GM12878 (cell line): ENCODE results near the gene RAB12. TPM values are rescaled to one million over a fixed set of nuclear protein-coding genes. Genes with fewer than 3 reads are reported as not detected.

ENCODE experiments used
- ATAC-seq: fragments of 200-7000 bp; cut with Tn5 transposase; 3 replicates; pipeline ENCODE4 v1.9.1; 2020; ENCODE audit warnings: mild to moderate bottlenecking, moderate library complexity
- BruUV-seq: library from RNA; stranded (reverse); fragments of 400-500 nt; replicated peaks from 2 replicates; lab custom pipeline; 2021; lab: Mats Ljungman, UMichigan
- CTCF ChIA-PET: fragments of 300-600 bp; sonication (Branson Sonifier 250); formaldehyde crosslinking; extraction: SDS; loops from one replicate; lab custom pipeline; 2021; ENCODE audit warnings: inconsistent platforms; lab: Yijun Ruan, JAX
- POLR2A ChIA-PET: fragments of 350-600 bp; formaldehyde crosslinking; extraction: SDS; loops from one replicate; lab custom pipeline; 2021; ENCODE audit warnings: inconsistent platforms; lab: Charles Lee
- RAD21 ChIA-PET: fragments of 300-600 bp; sonication (Branson Sonifier 250); formaldehyde crosslinking; loops from one replicate; lab custom pipeline; 2023; ENCODE audit warnings: antibody characterized with exemption; ENCODE audit not compliant: unreplicated experiment; lab: Charles Lee
- SMC1A ChIA-PET: fragments of 300-600 bp; sonication (Branson Sonifier 250); formaldehyde crosslinking; loops from one replicate; lab custom pipeline; 2023; ENCODE audit not compliant: unreplicated experiment, uncharacterized antibody; lab: Charles Lee
- DNase-seq: peaks from one replicate; pipeline ENCODE4 v3.0.0-alpha.2; 2011; ENCODE audit warnings: low read depth, low spot score
- FAIRE-seq: peaks from 3 replicates; lab custom pipeline; 2011; peaks lifted over from hg19 to GRCh38; lab: Jason Lieb, UNC
- H2AFZ ChIP-seq: 2 replicates; pipeline ENCODE4 v1.6.0; 2011; ENCODE audit warnings: low read depth, low read length, control low read depth; ENCODE audit not compliant: control insufficient read depth
- H3K27ac ChIP-seq: 2 replicates; pipeline ENCODE4 v1.5.1; 2011; ENCODE audit warnings: control low read depth; ENCODE audit not compliant: control insufficient read depth, insufficient read depth
- H3K27me3 ChIP-seq, 2 experiments: replicated peaks in 1 of 2; 2 replicates each; pipeline versions ENCODE4 v1.6.0 to v1.6.1; 2011; ENCODE audit warnings: low read length in 1 of 2; ENCODE audit not compliant: control insufficient read depth in 2 of 2, insufficient read depth in 2 of 2
- H3K36me3 ChIP-seq, 2 experiments: 2 replicates each; pipeline ENCODE4 v1.5.1; 2011; ENCODE audit warnings: low read length in 1 of 2; ENCODE audit not compliant: control insufficient read depth in 2 of 2, insufficient read depth in 2 of 2
- H3K4me1 ChIP-seq: 2 replicates; pipeline ENCODE4 v1.6.1; 2011; ENCODE audit warnings: mild to moderate bottlenecking, low read length, moderate library complexity, mixed read lengths; ENCODE audit not compliant: control insufficient read depth, insufficient read depth
- H3K4me2 ChIP-seq: 2 replicates; pipeline ENCODE4 v1.6.0; 2011; ENCODE audit warnings: control low read depth; ENCODE audit not compliant: control insufficient read depth, insufficient read depth
- H3K4me3 ChIP-seq: fragments of 200-600 bp; sonication (generic); 2 replicates; pipeline ENCODE4 v1.5.1; 2016
- H3K79me2 ChIP-seq: 2 replicates; pipeline ENCODE4 v1.6.0; 2011; ENCODE audit warnings: low read length; ENCODE audit not compliant: control insufficient read depth, insufficient read depth
- H3K9ac ChIP-seq: 2 replicates; pipeline ENCODE4 v1.8.0; 2011; ENCODE audit warnings: low read length, control low read depth, mixed read lengths; ENCODE audit not compliant: control insufficient read depth, insufficient read depth
- H3K9me3 ChIP-seq: replicated peaks from 3 replicates; pipeline ENCODE4 v1.5.1; 2011; ENCODE audit warnings: mild to moderate bottlenecking, low read length; ENCODE audit not compliant: control insufficient read depth, insufficient read depth
- H4K20me1 ChIP-seq: 2 replicates; pipeline ENCODE4 v1.6.0; 2011; ENCODE audit not compliant: control insufficient read depth, insufficient read depth
- ESRRA ChIP-seq: IDR thresholded peaks from 2 replicates; pipeline ENCODE4 v1.6.1; 2012; ENCODE audit warnings: mild to moderate bottlenecking, low read length, improper control_type of control experiment
- GABPA ChIP-seq: IDR thresholded peaks from 2 replicates; pipeline ENCODE4 v1.6.1; 2014; ENCODE audit warnings: antibody characterized with exemption, low read depth, mild to moderate bottlenecking, inconsistent platforms
- IRF4 ChIP-seq: IDR thresholded peaks from 2 replicates; pipeline ENCODE4 v1.6.1; 2011; ENCODE audit warnings: low read depth, low read length
- KLF5 ChIP-seq: fragments of 450-650 bp; IDR thresholded peaks from 2 replicates; pipeline ENCODE4 v1.6.1; 2014; ENCODE audit warnings: mild to moderate bottlenecking; ENCODE audit not compliant: partially characterized antibody
- MEF2B ChIP-seq: fragments of 450-650 bp; IDR thresholded peaks from 2 replicates; pipeline ENCODE4 v1.6.1; 2018; ENCODE audit warnings: mild to moderate bottlenecking, moderate library complexity; ENCODE audit not compliant: partially characterized antibody, poor library complexity, severe bottlenecking
- MXI1 ChIP-seq: fragments of 150-350 bp; IDR thresholded peaks from 2 replicates; pipeline ENCODE4 v1.6.1; 2011; ENCODE audit warnings: low read depth, mild to moderate bottlenecking, inconsistent platforms, low read length, improper control_type of control experiment
- NFYA ChIP-seq: IDR thresholded peaks from 2 replicates; pipeline ENCODE4 v1.6.1; 2011; ENCODE audit warnings: low read depth, mild to moderate bottlenecking, low read length, improper control_type of control experiment, borderline replicate concordance
- NR2C2 ChIP-seq: IDR thresholded peaks from 2 replicates; pipeline ENCODE4 v1.6.1; 2011; ENCODE audit warnings: borderline replicate concordance, low read depth; ENCODE audit not compliant: control insufficient read depth, insufficient read length
- RB1 ChIP-seq: fragments of 450-650 bp; formaldehyde crosslinking; IDR thresholded peaks from 2 replicates; pipeline ENCODE4 v1.6.1; 2017; ENCODE audit warnings: mild to moderate bottlenecking, borderline replicate concordance
- SRF ChIP-seq, 2 experiments: IDR thresholded peaks; 2 replicates each; pipeline ENCODE4 v1.6.1; 2011; ENCODE audit warnings: low read depth in 2 of 2, low read length in 2 of 2, mild to moderate bottlenecking in 1 of 2, moderate library complexity in 1 of 2
- WGBS: methylation state at CpG from one replicate; pipeline ENCODE4 v1.1.6; 2016; ENCODE audit warnings: low lambda C conversion rate; ENCODE audit not compliant: insufficient replicate concordance, insufficient coverage; ENCODE audit errors: missing lambda C conversion rate; 5-methylcytosine and 5-hydroxymethylcytosine counted together
- in situ Hi-C: fragments of 300-500 bp; cut with MboI; formaldehyde crosslinking; loops from 9 replicates; pipeline ENCODE4 v1.14.3; 2018; ENCODE audit warnings: mixed read lengths
- intact Hi-C: fragments of 100-400 bp; cut with micrococcal nuclease; formaldehyde crosslinking; loops from one replicate; pipeline ENCODE4 v1.14.2; 2022; ENCODE audit not compliant: unreplicated experiment
- polyA plus RNA-seq, 11 experiments: library from polyadenylated mRNA; depleted of rRNA in 4 of 11; unstranded in 6 of 11; stranded (reverse) in 5 of 11; fragments of >200 nt; fragmentation: Nextera tagmentation in 4 of 11; fragmentation: Illumina TruSeq in 1 of 11; extraction: Ambion mirVana in 4 of 11; extraction: Trizol in 1 of 11; gene quantifications; 1 replicate in 1 of 11; 2 replicates in 10 of 11; pipeline versions ENCODE4 v1.2.1 to v1.2.3, GENCODE V29; 2011 to 2016; ENCODE audit warnings: inconsistent platforms in 2 of 11, missing spikeins in 2 of 11, low read depth in 1 of 11
- total RNA-seq, 4 experiments: library from RNA; depleted of rRNA in 3 of 4; stranded (reverse); fragments of >200 nt in 3 of 4; fragmentation: Illumina TruSeq in 1 of 4; extraction: Trizol in 1 of 4; gene quantifications; 2 replicates each; pipeline versions ENCODE4 v1.2.1 to v1.2.3, GENCODE V29; 2013 to 2021
- TF ChIP-seq, protein P1 (sequence below): IDR thresholded peaks from 2 replicates; pipeline ENCODE4 v1.6.1; 2011; ENCODE audit warnings: mild to moderate bottlenecking, low read depth, low read length, moderate library complexity; ENCODE audit not compliant: insufficient replicate concordance

Gene RAB12
- total and polyA plus RNA-seq, 10 of the 15 experiments (the other 5 are each of a cell fraction or from before 2014, with no cell fraction given) = 0.71 to 29.8 (median 14.0) TPM

DNA sequence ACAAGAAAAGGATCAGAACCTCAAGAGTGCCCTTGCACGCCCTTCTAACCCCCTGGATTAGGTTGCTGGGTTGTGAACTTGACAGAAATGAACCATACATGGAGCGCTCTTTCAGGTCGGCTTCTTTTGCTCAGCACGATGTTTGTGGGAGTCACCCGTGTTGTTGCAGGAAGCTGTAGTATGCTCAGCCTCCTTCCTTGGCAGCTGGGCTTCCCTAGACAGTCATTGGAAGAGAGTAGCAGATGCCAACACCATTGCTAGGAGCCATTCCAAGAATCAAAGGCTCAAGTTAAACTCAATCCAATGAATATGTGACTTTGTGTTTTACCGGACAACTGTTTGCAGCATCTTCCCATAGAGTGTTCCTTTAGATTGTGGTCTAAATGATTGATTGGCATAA is 47.0 kb downstream of the RAB12 start:
- no peaks in the 10 kb centered on the region for H3K4me1 ChIP-seq
- no peaks in the 10 kb centered on the region for H3K79me2 ChIP-seq
- no peaks in the 10 kb centered on the region for H3K9me3 ChIP-seq
- TF ChIP-seq RB1 (no peak), MXI1 (no peak), MEF2B (no peak), GABPA (no peak), NR2C2 (no peak), SRF (IDR thresholded peaks at IDR 0.05; ENCODE audit: low read depth in 2 of 2, low read length in 2 of 2) (no peak), IRF4 (no peak), KLF5 (no peak), NFYA (no peak), ESRRA (no peak)
- TF ChIP-seq, protein P1, sequence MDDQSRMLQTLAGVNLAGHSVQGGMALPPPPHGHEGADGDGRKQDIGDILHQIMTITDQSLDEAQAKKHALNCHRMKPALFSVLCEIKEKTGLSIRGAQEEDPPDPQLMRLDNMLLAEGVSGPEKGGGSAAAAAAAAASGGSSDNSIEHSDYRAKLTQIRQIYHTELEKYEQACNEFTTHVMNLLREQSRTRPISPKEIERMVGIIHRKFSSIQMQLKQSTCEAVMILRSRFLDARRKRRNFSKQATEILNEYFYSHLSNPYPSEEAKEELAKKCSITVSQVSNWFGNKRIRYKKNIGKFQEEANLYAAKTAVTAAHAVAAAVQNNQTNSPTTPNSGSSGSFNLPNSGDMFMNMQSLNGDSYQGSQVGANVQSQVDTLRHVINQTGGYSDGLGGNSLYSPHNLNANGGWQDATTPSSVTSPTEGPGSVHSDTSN = no peak
- FAIRE-seq (no peak), DNase-seq (no peak), ATAC-seq (no peak)
- ChIA-PET POLR2A (no interaction called here), SMC1A (interaction anchor here (0.9 to 1.7 kb wide), 2 partner anchors 328 to 332 kb away, joined by 4 to 5 read pairs; no protein-coding TSS in a partner anchor), RAD21 (interaction anchor here (2.5 to 3.1 kb wide), 2 partner anchors 16 to 327 kb away, joined by 9 to 15 read pairs; no protein-coding TSS in a partner anchor), CTCF (interaction anchor here (0.7 to 5.0 kb wide), 9 partner anchors 16 to 1099 kb away, joined by 3 to 62 read pairs (median 4); no protein-coding TSS in a partner anchor)
- H3K27ac ChIP-seq = no peak overlapping the region
- WGBS = 45% methylated on average over 6 of the region's 6 CpGs
- no peak overlapping the region for H3K9ac ChIP-seq
- no peak overlapping the region for H3K4me2 ChIP-seq
- H3K27me3 ChIP-seq = no peaks in the 10 kb centered on the region; a peak in 1 of 4 replicates
- in situ Hi-C loops = loop anchor here (5.0 kb wide), 1 partner anchor 331 kb away; no protein-coding TSS in a partner anchor
- no peak overlapping the region for H2AFZ ChIP-seq
- intact Hi-C loops = loop anchor here (10.0 kb wide), 1 partner anchor 489 kb away; no protein-coding TSS in a partner anchor
- no peak overlapping the region for H3K4me3 ChIP-seq
- no peaks in the 10 kb centered on the region for H4K20me1 ChIP-seq
- H3K36me3 ChIP-seq = no peaks in the 10 kb centered on the region
- no TSS peak for BruUV-seq
